Heart right ventricle (tissue), 16 donors: ENCODE data around the gene PPP1CA. TPM values are rescaled to one million over a fixed set of nuclear protein-coding genes. Genes with fewer than 3 reads are reported as not detected.

Experiments used
- ATAC-seq, 8 donors: fragments of 200-7000 bp; cut with Tn5 transposase; one replicate each; pipeline ENCODE4 v1.9.1; 2020; ENCODE audit warnings: mild to moderate bottlenecking in 8 of 8, moderate library complexity in 8 of 8, moderate number of reproducible peaks in 1 of 8
- DNase-seq, 2 donors: peaks; one replicate each; pipeline ENCODE4 v3.0.0-alpha.2; 2020
- H3K27ac ChIP-seq, 10 donors: fragments of 200-600 bp; sonication (generic) in 2 of 10; one replicate each; pipeline versions ENCODE4 v1.5.0 to v1.8.0; 2020 to 2022; ENCODE audit warnings: mild to moderate bottlenecking in 3 of 10
- H3K27me3 ChIP-seq, 7 donors: fragments of 200-600 bp; one replicate each; pipeline ENCODE4 v1.8.0; 2021 to 2022; ENCODE audit warnings: mild to moderate bottlenecking in 2 of 7
- H3K36me3 ChIP-seq, 9 donors: fragments of 200-600 bp; sonication (generic) in 1 of 9; one replicate each; pipeline versions ENCODE4 v1.5.0 to v1.8.0; 2020 to 2022; ENCODE audit warnings: mild to moderate bottlenecking in 2 of 9
- H3K4me1 ChIP-seq, 9 donors: fragments of 200-600 bp; sonication (generic) in 1 of 9; one replicate each; pipeline versions ENCODE4 v1.5.0 to v1.8.0; 2020 to 2022; ENCODE audit warnings: mild to moderate bottlenecking in 4 of 9
- H3K4me3 ChIP-seq, 10 donors: fragments of 200-600 bp; sonication (generic) in 2 of 10; one replicate each; pipeline versions ENCODE4 v1.5.0 to v1.8.0; 2020 to 2022; ENCODE audit warnings: mild to moderate bottlenecking in 7 of 10, moderate library complexity in 2 of 10
- H3K9me3 ChIP-seq, 11 donors: fragments of 200-600 bp in 10 of 11; sonication (generic) in 2 of 11; one replicate each; pipeline versions ENCODE4 v1.5.0 to v1.8.0; 2013 to 2022; ENCODE audit warnings: mild to moderate bottlenecking in 2 of 11, control low read depth in 1 of 11, moderate library complexity in 1 of 11
- WGBS, 2 donors: extraction: QIAGEN DNeasy Blood & Tissue Kit; methylation state at CpG; one replicate each; pipeline ENCODE4 v1.1.7; 2013; ENCODE audit warnings: inconsistent platforms in 1 of 2; 5-methylcytosine and 5-hydroxymethylcytosine counted together
- intact Hi-C, 10 donors: fragments of 100-400 bp; cut with DNase I; formaldehyde crosslinking; loops; one replicate each; pipeline versions ENCODE4 v1.11.1 to v1.14.2; 2022
- polyA plus RNA-seq, 2 donors: library from polyadenylated mRNA; stranded (reverse); fragments of 200-250 nt; gene quantifications; one replicate each; pipeline ENCODE4 v1.2.3, GENCODE V29; 2013
- total RNA-seq, 10 donors: library from RNA; stranded (reverse); fragmentation: NEBNext Ultra II Directional in 3 of 10; extraction: Animal tissue kit (Norgen Biotek cat#: 25700) in 3 of 10; gene quantifications; one replicate each; pipeline versions ENCODE4 v1.2.1 to v1.2.4, GENCODE V29; 2021 to 2023
- TF ChIP-seq, protein P1 (sequence below), 9 donors: fragments of 200-600 bp; sonication (generic) in 2 of 9; IDR thresholded peaks; one replicate each; pipeline versions ENCODE4 v1.5.0 to v1.8.0; 2021 to 2022; ENCODE audit warnings: antibody characterized with exemption in 9 of 9, mild to moderate bottlenecking in 5 of 9, moderate library complexity in 1 of 9
- donor health status: Arrhythmogenic right ventricular cardiomyopathy.
- donor health status: ischemic (EF 13 %, LVEDD 7.1; RV severe dilation, severe dysfunction).
- donor health status: healthy with polysubstance abuse.
- donor health status: DM: no; HTN: yes; CAD: no.
- donor health status: DM: no; HTN: no; CAD: no.
- donor health status: ischemic (EF 25% LVEDD 6.9; RV normal size, moderate dysfunction).
- donor health status: ischemic (EF 25% LVEDD 5.7; RV mildly dilated, moderate dysfunction).
- donor health status: healthy.
- donor health status: DM: yes; HTN: yes; CAD: no.
- donor health status: Ischemic cardiomyopathy.
- donor health status: ischemic (EF 35%, LVEDD 5.7; RV mildly dilated, moderate dysfunction).
- donor health status: nonischemic (EF 11% LVEDD 7.7; RV severe dilation, severe dysfunction).
- donor health status: DM: yes; HTN: yes; CAD: no.
- donor health status: PGD.
- donor health status: ischemic (EF 29% LVEDD 5.4; RV normal size, mild dysfunction).
- donor health status: nonischemic (EF 23%, LVEDD 6.1; RV moderate dilation, normal function).

Gene PPP1CA
- total and polyA plus RNA-seq, 12 donors: 80.2 to 186 (median 103) TPM

DNA sequence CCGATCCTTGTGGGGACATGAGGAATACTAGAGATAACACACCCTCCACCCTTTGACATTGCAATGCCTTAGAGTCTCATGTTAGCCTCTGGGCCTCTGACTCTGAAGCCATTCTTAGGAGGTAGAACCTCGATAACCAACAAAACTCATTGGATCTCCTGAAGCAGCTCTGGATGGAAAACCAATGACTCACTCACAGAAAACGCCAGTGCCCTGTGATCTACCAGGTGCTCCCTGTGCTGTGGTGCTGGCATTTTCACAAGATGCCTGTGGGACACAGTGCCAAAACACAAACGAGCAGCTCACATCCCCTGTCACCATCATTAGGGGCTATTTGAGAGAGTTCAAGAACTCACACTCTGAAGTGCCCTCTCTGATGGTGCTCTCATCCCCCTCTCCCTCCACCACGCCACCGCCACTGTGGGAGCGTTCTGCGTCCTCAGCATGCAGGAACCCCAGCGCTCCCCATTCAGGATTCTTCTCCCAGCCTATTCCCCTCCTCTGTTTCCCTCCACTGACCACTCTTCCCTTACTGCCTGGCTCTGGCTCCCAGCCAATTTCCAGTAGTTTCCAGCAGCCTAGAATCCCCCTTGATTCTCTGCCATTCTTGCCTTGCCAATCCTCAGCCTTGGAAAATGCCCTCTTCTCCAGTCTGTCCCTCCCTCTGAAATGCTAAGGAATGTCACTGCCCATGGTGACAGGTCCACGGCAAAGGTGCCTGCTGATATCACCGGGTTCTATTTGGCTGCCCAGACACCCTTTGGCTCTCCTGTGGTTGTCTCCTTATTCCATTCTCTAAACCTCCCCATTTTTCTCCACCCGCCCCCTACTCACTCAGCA is 43.6 kb downstream of the PPP1CA start:
- Histone ChIP-seq H3K9me3 (no peaks in the 10 kb centered on the region), H3K27ac (peak overlapping the region in 1 of 10 donors; percentile 100), H3K4me1 (peaks cover 21 to 53% (median 38%) of the 10 kb centered on the region in 9 donors), H3K4me3 (no peak overlapping the region), H3K36me3 (no peaks in the 10 kb centered on the region), H3K27me3 (no peaks in the 10 kb centered on the region)
- TF ChIP-seq, protein P1, sequence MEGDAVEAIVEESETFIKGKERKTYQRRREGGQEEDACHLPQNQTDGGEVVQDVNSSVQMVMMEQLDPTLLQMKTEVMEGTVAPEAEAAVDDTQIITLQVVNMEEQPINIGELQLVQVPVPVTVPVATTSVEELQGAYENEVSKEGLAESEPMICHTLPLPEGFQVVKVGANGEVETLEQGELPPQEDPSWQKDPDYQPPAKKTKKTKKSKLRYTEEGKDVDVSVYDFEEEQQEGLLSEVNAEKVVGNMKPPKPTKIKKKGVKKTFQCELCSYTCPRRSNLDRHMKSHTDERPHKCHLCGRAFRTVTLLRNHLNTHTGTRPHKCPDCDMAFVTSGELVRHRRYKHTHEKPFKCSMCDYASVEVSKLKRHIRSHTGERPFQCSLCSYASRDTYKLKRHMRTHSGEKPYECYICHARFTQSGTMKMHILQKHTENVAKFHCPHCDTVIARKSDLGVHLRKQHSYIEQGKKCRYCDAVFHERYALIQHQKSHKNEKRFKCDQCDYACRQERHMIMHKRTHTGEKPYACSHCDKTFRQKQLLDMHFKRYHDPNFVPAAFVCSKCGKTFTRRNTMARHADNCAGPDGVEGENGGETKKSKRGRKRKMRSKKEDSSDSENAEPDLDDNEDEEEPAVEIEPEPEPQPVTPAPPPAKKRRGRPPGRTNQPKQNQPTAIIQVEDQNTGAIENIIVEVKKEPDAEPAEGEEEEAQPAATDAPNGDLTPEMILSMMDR (IDR thresholded peaks at IDR 0.05): no peak
- ATAC-seq: no peak
- DNase-seq: no peak
- WGBS, 2 donors: 80 to 82% methylated on average over 12 of the region's 12 CpGs
- intact Hi-C loops: loop anchor here in 7 of 10 donors (1.0 to 10.0 kb wide), 8 partner anchors 15 to 357 kb away; partner anchors contain the start of genes CLCF1 (in 2 of the 7), CDK2AP2 (in 1 of the 7), PITPNM1 (in 1 of the 7) and RPS6KB2 (in 1 of the 7)

DNA sequence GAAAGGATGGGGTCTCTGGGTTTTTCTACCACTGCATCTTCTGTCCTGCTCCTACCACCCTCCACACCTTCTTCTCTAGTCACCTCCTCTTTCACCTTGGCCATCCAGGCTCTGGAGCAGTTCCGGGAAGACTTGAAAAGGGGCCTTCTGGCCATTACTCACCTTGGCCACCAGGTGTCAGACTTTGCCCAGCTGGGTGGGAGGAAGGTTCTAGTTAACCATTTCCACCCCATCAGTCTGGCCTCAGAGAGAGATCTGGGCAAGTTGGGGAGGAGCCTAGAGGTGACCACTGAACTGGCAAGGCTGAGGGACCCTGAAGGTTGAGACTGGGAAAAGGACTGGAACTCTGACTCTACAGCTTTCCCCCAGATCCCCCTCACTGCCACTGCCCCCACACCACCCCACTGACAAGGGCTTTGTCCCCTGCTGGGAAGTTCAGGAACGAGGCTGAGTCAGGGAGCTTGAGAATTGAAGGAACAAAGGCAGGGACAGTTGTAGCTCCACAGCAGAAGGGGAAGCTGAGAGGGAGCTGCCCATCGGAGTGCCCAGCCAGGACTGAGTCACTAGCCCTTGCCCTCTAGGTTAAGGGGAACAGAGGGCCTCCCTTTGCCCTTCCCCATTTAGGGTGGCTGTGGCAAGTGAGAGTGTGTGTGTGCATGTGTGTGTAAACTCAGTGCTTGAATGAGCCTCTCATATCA is 44.6 kb downstream of the PPP1CA start:
- Histone ChIP-seq H3K9me3 (no peaks in the 10 kb centered on the region), H3K27ac (peak overlapping the region in 8 of 10 donors; percentile 97 to 100 (median 99)), H3K36me3 (no peaks in the 10 kb centered on the region), H3K4me1 (peaks cover 21 to 63% (median 47%) of the 10 kb centered on the region in 9 donors), H3K27me3 (no peaks in the 10 kb centered on the region), H3K4me3 (no peak overlapping the region)
- DNase-seq (peak; percentile 42 to 57), ATAC-seq (peak in 1 of 8 donors; percentile 4)
- intact Hi-C loops: loop anchor here in 8 of 10 donors (1.0 to 10.0 kb wide), 8 partner anchors 16 to 358 kb away; partner anchors contain the start of genes CLCF1 (in 2 of the 8), CDK2AP2 (in 1 of the 8), PITPNM1 (in 1 of the 8) and RPS6KB2 (in 1 of the 8)
- 32 to 41% methylated on average over 3 of the region's 3 CpGs for WGBS, 2 donors
- TF ChIP-seq, protein P1 (IDR thresholded peaks at IDR 0.05): peak; percentile 88 to 96 (median 91)

DNA sequence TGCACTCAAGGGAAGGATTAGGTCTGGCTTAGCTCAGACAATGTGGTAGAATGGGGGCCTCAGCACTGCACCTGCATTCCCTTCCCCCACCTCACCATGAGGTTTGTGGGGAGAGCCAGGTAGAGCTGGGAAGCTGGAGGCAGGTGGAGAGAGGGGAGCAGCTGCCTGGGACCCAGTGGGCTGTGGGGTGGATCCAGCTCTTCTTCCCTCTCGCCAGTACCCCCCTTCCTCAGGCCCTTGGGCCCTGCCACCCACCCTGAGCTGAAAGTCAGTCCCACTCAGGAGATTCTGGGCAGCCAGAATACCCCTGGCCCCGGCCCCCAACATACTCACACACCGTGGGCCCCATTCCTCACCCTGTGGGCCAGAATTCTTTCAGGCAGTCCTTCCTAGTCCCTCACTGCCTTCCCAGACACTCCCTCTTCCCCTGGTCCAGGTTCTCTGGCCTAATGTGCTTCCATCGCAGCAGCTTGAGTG is 45.2 kb downstream of the PPP1CA start:
- Histone ChIP-seq H3K27ac (peak overlapping the region in 9 of 10 donors; percentile 33 to 100 (median 99)), H3K27me3 (no peaks in the 10 kb centered on the region), H3K9me3 (no peaks in the 10 kb centered on the region), H3K4me1 (peaks cover 25 to 69% (median 53%) of the 10 kb centered on the region in 9 donors), H3K4me3 (no peak overlapping the region), H3K36me3 (peaks cover 0 to 4% (median 0%) of the 10 kb centered on the region in 9 donors)
- TF ChIP-seq, protein P1 (IDR thresholded peaks at IDR 0.05): no peak
- no peak for ATAC-seq
- 48 to 59% methylated on average over 4 of the region's 4 CpGs for WGBS, 2 donors
- intact Hi-C loops: loop anchor here in 6 of 10 donors (1.0 to 10.0 kb wide), 7 partner anchors 16 to 358 kb away; partner anchors contain the start of genes CDK2AP2 (in 1 of the 6), CLCF1 (in 1 of the 6), PITPNM1 (in 1 of the 6) and RPS6KB2 (in 1 of the 6)
- no peak for DNase-seq
